Inflammatory macrophage (primary cell): ENCODE data around the gene CNTNAP4.

ENCODE experiments used
- DNase-seq, 2 donors: peaks; one replicate each; pipeline ENCODE4 v3.0.0-alpha.2; 2020 to 2022

Gene CNTNAP4

DNA sequence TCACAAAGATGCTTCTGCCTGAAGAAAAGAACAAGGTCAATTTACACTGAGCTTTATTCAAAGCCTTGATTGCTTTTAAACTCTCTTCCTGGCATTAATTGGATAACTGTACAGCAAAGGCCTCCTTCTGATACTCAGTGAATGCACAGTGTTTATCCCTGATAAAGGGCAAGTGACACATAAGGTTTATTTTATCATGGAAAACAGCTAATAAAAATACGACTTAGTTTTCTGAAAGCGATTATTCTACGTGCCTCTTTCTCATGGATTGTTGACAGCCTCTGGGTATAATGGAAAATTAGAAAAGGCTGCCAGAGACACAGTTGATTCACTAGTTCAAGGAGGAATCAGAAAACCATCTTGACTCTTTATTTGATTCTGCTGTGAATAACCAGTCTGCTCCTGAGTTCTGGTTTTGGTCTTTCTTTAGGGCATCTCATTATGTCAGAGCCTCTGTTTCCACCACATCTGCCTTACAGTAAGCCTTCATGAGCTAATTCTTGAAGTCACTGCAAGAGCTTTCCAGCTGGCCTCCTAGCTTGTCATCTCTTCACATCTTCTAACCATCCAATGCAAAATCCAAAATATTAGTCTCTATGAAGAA lies 212.9 kb downstream of the CNTNAP4 start:
- DNase-seq: no peak

- no peak for DNase-seq
Measured at GRCh38 chr16:76500006-76500405, 222.8 kb downstream of the CNTNAP4 start.

DNA sequence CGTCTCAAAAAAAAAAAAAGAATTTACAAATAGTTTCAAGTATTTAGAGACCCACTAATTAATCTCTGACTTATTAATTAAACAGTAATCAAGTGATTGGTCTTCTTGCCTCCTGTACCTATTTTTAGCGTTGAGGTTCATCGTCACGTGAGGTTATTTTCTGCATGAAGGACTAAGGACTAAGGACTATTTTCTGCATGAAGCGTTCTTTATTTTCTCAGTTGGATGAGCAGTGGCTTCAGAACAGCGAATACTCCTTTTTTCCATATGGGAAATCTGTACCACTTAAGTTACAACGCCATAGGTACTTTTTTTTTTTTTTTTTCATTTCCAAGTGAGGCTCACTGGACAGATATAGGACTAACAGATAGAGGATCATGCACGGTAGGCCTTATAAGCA lies 224.9 kb downstream of the CNTNAP4 start:
- DNase-seq: no peak

GRCh38 chr16:76502555-76502954 lies 225.4 kb downstream of the CNTNAP4 start:
- no peak for DNase-seq

DNA sequence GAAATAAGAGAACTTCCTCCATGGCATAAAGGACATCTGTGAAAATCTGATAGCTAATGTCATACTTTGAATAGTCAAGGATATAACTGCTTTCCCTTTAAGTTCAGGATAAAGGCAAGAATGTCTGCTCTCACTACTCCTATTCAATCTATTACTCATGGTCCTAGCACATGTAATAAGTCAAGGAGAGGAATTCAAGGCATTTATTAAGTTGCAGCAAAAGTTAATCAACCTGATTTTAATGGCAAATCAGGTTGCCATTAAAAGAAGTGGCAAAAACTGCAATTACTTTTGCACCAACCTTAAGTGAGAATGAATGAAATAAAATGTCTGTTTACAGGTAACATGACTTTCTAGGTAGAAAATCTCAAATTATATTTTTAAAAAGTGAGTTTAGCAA lies 225.9 kb downstream of the CNTNAP4 start:
- no peak for DNase-seq

- DNase-seq: no peak
Measured at GRCh38 chr16:76511203-76511602, 234.0 kb downstream of the CNTNAP4 start.

DNA sequence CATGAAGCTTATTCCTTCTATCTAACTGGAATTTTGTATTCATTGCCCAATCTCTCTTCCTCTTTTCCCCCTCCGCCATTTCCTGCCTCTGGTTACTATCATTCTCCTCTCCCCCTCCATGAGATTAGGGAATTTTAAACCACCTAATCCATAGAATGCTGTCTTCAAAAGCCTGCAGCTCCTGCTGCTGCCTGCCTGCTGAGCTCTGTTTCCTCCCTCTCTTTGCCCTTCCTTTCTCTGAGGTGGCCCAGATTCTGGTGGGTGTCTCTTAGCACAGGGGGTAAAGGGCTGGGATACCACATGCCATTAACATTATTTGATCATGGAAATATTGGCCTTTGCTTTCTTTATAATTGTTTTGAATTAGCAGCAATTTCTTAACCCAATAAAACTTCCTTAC lies 241.6 kb downstream of the CNTNAP4 start:
- no peak for DNase-seq

- no peak for DNase-seq
Measured at GRCh38 chr16:76524356-76524755, 247.2 kb downstream of the CNTNAP4 start.

- no peak for DNase-seq
Measured at GRCh38 chr16:76524769-76525168, 247.6 kb downstream of the CNTNAP4 start.

GRCh38 chr16:76527244-76527643 lies 250.0 kb downstream of the CNTNAP4 start:
- no peak for DNase-seq

GRCh38 chr16:76529120-76529519 lies 251.9 kb downstream of the CNTNAP4 start:
- no peak for DNase-seq

GRCh38 chr16:76531236-76531635 lies 254.0 kb downstream of the CNTNAP4 start:
- no peak for DNase-seq

GRCh38 chr16:76532188-76532973 lies 255.2 kb downstream of the CNTNAP4 start:
- no peak for DNase-seq

GRCh38 chr16:76539609-76540008 lies 262.4 kb downstream of the CNTNAP4 start:
- no peak for DNase-seq

- DNase-seq: no peak
Measured at GRCh38 chr16:76541070-76541469, 263.9 kb downstream of the CNTNAP4 start.

DNA sequence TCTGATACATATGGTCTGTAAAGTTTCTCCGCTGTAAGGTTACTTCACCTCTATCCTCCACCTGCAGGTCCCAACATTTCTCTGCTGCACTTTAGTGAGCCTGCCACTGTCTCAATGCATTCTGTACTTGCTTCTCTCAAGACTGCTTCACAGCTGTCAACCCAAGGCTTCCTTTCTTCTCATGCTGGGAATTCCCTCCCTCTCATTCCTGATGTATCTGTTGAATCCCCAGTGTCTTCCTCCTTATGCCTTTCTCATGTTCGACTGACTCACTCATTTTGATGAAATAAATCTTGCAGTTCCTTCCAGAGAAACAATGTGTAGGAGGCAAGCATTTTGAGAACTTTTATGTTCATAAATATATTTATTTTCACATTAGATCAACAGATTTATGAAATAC lies 288.3 kb downstream of the CNTNAP4 start:
- DNase-seq: no peak

DNA sequence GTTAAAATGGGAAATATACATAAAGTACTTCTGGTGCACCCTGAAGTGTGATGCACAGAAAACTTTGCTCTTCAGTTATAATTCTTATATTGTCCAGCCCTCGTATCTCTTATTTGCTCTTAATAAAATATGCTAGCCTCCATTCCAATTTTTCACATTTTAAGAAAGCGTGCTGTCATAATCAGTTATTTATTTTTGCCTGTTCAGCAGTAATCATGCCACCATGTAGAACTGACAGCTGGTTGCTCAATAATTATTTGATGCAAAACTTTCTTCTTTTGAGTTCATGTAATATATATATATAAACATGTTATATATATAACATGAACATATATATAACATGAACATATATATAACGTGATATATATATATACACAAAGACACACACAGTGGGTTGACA lies 294.6 kb downstream of the CNTNAP4 start:
- DNase-seq: no peak

- DNase-seq: no peak
Measured at GRCh38 chr16:76573281-76573680, 296.1 kb downstream of the CNTNAP4 start.

GRCh38 chr16:76574651-76575050 lies 297.4 kb downstream of the CNTNAP4 start:
- DNase-seq: no peak

- no peak for DNase-seq
Measured at GRCh38 chr16:76576526-76576925, 299.3 kb downstream of the CNTNAP4 start.

DNA sequence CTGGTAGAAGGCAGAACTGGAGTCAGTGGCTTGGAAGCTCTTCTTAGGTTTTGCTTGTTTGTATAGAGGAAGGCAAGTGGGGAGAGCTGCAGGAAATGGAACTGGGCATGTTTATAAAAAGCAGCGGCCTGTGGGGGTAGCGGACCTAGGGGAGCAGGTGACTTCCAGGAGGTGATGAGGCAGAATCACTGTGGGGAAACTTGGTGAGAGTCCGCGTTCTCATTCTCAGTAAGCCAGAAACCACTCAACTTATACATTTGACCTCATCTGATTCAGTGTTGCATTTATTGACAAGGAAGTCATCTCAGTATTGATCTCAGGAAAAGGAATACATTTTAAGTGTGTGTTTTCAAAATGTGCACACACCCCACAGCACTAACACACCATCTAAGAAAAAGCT lies 299.8 kb downstream of the CNTNAP4 start:
- no peak for DNase-seq

- DNase-seq: no peak
Measured at GRCh38 chr16:76579277-76579922, 302.2 kb downstream of the CNTNAP4 start.

DNA sequence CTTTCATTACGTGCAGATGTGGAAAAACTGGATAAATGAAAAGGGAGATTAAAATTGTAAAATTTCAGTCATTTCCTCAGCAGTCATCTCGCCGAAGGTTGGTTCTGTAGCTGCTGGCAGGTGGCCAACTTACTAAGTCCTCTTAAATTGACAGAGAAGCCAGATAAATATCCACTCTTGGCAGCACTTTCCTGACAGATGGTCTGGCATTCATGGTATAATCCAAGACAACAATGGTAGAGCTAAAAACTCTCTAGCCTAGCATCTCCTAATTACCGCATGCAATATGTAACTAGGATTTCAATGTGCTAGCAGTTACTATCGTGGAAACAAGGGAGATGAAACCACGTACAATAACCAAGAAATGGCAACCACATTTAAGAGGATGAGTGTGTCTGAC lies 306.3 kb downstream of the CNTNAP4 start:
- no peak for DNase-seq

- DNase-seq: no peak
Measured at GRCh38 chr16:76583945-76584344, 306.7 kb downstream of the CNTNAP4 start.
